ENCODE measurements around the gene NT5C3A.

NT5C3A gene

GRCh38 chr7:33075818-33076518 lies 13.4 kb upstream of the NT5C3A start:
- DNase-seq (ENCODE audit: low spot score) = no peak

DNA sequence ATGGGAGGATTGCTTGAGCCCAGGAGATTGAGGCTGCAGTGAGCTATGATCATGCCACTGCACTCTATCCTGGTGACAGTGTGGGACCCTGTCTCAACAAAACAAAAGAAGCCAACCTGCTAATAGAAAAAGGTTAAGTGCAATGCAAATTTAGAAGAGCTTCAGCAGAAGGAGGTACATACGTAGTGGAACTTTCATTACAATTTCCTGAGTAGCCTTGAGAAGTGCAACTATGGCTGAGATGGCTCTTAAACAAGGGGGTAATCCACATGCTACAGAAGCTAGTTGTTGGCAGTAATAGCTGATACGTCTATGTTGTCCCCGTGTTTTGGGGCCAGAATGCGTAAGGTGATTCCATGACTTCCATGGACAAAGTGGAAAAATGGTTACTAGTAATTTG lies 10.7 kb upstream of the NT5C3A start:
- no peak for DNase-seq (ENCODE audit: low spot score)

GRCh38 chr7:33072471-33072870 lies 9.9 kb upstream of the NT5C3A start:
- no peak for DNase-seq (ENCODE audit: low spot score)

GRCh38 chr7:33070831-33071230 lies 8.3 kb upstream of the NT5C3A start:
- DNase-seq (ENCODE audit: low spot score) = no peak

GRCh38 chr7:33070277-33070676 lies 7.7 kb upstream of the NT5C3A start:
- no peak for DNase-seq (ENCODE audit: low spot score)

GRCh38 chr7:33067921-33068320 lies 5.3 kb upstream of the NT5C3A start:
- no peak for DNase-seq (ENCODE audit: low spot score)

DNA sequence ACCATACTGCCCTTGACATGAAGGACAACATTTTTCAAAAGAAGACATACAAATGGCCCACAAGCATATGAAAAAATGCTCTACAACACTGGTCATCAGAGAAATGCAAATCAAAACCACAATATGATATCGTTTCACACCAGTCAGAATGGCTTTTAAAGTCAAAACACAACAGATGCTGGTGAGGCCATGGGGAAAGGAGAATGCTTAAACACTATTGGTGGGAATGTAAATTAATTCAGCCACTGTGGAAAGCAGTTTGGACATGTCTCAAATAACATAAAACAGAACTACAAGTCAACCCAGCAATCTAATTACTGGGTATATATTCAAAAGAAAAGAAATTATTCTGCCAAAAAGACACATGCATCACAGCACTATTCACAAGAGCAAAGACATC lies 4.2 kb upstream of the NT5C3A start:
- DNase-seq (ENCODE audit: low spot score) = no peak

GRCh38 chr7:33065981-33066380 lies 3.4 kb upstream of the NT5C3A start:
- DNase-seq (ENCODE audit: low spot score) = no peak

DNA sequence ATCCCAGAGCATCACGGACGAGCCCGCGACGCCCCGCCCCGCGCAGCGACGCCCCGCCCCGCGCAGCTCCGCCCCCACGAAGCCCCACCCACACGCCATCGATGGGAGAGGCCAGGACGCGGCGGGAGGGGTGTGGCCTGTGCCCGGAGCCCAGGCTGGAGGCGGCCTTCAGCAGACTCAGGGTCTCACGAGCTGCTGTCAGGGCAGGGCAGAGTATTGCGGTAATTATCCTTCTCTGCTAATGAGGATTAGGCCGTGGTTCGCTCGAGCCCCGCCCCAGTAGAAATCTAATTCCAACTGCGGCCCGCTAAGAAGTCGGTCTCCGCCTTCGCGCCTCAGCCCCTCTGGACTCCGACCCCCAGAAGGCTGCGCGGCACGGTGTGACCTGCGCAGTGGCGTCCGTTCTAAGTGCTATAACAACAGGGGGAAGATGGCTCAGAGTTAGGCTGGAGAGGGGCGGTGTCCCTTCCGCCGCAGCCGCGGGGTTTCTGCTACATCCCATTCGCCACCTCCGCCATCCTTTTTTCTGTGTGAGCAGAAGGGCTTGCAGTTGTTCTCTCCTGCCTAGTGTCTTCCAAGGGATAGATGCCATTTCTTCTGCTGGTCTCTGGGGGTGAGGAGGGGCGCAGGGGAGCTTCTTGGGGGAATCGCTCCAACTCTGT lies 337 bp upstream of the NT5C3A start:
- peak; percentile 94 for DNase-seq (ENCODE audit: low spot score)

DNA sequence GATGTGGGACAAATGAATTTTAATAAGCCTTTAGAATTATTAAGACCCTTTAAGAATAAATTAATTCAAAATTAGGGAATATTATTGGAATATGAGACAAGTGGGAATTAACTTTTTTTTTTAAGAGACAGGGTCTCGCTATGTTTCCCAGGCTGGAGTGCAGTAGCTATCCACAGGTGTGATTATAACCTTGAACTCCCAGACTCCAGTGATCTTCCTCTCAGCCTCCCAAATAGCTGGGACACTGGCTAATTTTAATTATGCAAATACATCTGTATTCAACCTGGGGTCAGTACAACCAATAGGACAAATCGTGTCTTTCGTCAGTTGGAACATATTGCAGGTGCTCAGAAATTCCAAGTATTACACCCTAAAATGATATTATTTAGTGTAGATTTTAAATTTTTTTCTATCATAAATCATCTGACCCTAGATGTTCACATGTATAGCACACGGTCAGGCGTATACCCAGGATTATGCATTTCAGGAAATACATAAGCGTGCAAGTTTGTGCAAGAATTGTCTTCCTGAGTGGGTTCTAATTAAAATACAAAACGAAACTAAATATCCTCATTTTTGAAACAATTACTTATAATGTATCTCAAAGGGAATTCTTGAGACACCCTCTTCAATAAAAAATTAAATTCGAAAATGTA lies 1.2 kb downstream of the NT5C3A start:
- no peak for DNase-seq (ENCODE audit: low spot score)

GRCh38 chr7:33059635-33060034 lies 2.9 kb downstream of the NT5C3A start:
- DNase-seq (ENCODE audit: low spot score) = no peak

GRCh38 chr7:33055158-33055557 lies 7.4 kb downstream of the NT5C3A start:
- no peak for DNase-seq (ENCODE audit: low spot score)

- no peak for DNase-seq (ENCODE audit: low spot score)
Observed at GRCh38 chr7:33054261-33054964, 8.2 kb downstream of the NT5C3A start.

GRCh38 chr7:33053721-33054120 lies 8.9 kb downstream of the NT5C3A start:
- no peak for DNase-seq (ENCODE audit: low spot score)

DNA sequence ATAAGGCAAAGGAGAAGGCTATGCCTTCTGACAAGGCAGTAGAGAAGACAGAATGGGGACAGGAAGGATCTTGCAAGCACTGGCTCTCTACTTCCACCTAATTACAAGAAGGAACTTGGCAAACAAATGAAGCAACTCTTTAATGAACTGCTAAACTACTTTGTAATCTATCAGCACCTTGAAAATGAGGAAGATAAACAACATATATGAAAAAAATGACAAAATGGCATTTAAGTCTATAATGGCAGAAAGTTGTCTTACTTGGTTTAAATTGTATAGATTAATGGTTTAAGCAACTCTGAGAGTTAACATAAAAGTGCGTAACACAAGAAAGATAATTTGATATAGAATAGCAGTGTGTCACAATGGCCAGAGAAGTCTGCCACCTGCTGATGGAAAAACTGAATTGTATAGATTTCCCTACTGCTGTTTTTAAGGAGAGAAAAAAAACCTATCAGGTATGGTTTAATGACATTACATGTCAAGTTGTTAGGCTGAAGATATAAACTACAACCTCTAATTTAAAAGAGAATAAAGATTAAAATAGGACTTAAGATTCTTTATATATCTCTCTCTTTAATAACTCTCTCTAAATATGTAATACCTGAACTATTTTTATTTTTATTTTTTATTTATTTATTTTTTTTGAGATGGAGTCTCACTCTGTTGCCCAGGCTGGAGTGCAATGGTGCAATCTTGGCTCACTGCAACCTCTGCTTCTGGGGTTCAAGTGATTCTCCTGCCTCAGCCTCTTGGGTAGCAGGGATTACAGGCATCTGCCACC lies 11.8 kb downstream of the NT5C3A start:
- peak; percentile 62 for DNase-seq (ENCODE audit: low spot score)

- DNase-seq (ENCODE audit: low spot score) = no peak
Observed at GRCh38 chr7:33048704-33049103, 13.9 kb downstream of the NT5C3A start.

- DNase-seq (ENCODE audit: low spot score) = no peak
Observed at GRCh38 chr7:33048257-33048656, 14.3 kb downstream of the NT5C3A start.

DNA sequence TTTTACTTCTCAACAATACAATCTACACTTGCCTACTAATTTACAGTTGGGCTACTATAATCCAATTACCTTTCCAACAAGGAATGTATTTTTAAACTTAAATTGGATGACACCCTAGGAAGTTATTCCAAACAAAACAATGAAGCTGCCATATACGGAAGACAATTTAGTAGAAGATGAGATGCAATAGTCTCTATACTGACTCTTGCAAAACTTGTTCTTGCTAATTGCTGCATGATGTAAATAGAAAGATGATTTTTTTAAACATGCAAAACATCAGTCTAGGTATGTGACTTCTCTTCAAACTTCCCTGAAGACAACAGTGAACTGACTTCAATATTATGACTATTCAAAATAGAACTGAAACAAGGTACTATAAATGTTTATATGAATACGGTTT lies 17.6 kb downstream of the NT5C3A start:
- no peak for DNase-seq (ENCODE audit: low spot score)

- no peak for DNase-seq (ENCODE audit: low spot score)
Observed at GRCh38 chr7:33044401-33044718, 18.2 kb downstream of the NT5C3A start.

DNA sequence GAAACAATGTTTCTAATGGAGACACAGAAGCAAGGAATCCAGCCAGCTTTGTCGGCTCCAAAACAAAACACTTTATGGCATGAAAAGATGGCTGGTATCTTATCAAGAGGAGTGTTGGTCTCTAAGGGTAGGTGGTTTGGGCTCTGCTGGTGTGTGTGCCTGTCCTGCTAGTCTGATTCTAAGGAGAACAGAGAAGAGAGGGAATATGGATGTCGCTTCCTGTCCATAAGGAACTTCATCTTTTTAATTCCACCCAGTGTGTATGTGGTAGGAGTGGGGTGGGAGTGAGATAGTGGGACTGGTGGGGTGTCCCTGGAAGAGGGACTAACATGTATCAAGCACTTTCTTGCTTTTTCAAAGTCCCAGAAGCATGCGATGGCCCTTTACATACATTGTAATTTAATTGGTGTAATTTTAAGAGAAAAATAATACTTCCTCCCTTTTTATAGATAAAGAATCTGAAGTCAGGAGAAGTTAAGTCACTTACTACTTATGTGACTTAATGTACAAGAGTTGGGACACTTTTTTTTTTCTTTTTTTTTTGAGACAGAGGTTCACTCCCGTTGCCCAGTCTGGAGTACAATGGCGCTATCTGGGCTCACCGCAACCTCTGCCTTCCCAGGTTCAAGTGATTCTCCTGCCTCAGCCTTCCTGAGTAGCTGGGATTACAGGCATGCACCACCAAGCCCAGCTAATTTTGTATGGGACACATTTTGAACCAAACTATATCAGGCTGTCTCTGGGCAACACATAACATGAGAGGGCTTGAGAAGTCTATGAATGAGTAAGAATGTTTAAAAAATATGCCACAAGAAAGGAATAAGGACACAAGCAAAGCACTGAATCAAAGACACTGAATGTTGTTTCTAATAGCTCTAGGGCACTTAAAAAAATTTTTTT lies 18.8 kb downstream of the NT5C3A start:
- no peak for DNase-seq (ENCODE audit: low spot score)

Measured in pons (tissue), 1 donor.